Measurements from ENCODE around the gene ITGB8.

GRCh38 chr7:20458521-20458920 lies 127.8 kb downstream of the ITGB8 start:
- TF ChIP-seq POLR2A (IDR thresholded peaks at IDR 0.05) (no peak), CTCF (IDR thresholded peaks at IDR 0.05) (no peak), EP300 (IDR thresholded peaks at IDR 0.05) (no peak)

Data from tibial nerve (tissue), 4 donors.